PFSK-1 (cell line): ENCODE measurements around the gene ID2.

Experiments used
- POLR2AphosphoS5 ChIP-seq: IDR thresholded peaks from 2 replicates; pipeline ENCODE4 v1.6.1; 2012; ENCODE audit warnings: low read depth, mild to moderate bottlenecking, control low read depth, low read length, moderate library complexity
- SIN3A ChIP-seq: IDR thresholded peaks from 2 replicates; pipeline ENCODE4 v1.6.1; 2012; ENCODE audit warnings: mild to moderate bottlenecking, low read length, moderate library complexity, borderline replicate concordance; ENCODE audit not compliant: insufficient read depth
- TAF1 ChIP-seq: IDR thresholded peaks from 2 replicates; pipeline ENCODE4 v1.6.1; 2012; ENCODE audit warnings: low read length, control low read depth, borderline replicate concordance; ENCODE audit not compliant: insufficient read depth

- TF ChIP-seq TAF1 (no peak), SIN3A (no peak), POLR2AphosphoS5 (no peak)
Measured at GRCh38 chr2:8693157-8693821, 11.4 kb downstream of the ID2 start.
